Gastrocnemius medialis (tissue), 4 donors: ENCODE measurements around the gene CHN2. TPM values are rescaled to one million over a fixed set of nuclear protein-coding genes. Genes with fewer than 3 reads are reported as not detected.

ENCODE experiments used
- ATAC-seq, 2 donors: fragments of 150-250 bp; one replicate each; pipeline ENCODE4 v1.9.1; 2016
- DNase-seq, 2 donors: peaks; one replicate each; pipeline ENCODE4 v3.0.0-alpha.2; 2019
- H3K27ac ChIP-seq, 4 donors: fragments of 200-600 bp; sonication (generic); 1 replicate in 1 of 4; 2 replicates in 3 of 4; pipeline ENCODE4 v1.5.1; 2016 to 2018; ENCODE audit warnings: mild to moderate bottlenecking in 2 of 4, moderate library complexity in 1 of 4
- H3K27me3 ChIP-seq, 3 donors: fragments of 200-600 bp; sonication (generic) in 2 of 3; 1 replicate in 1 of 3; 2 replicates in 2 of 3; pipeline versions ENCODE4 v1.5.1 to v1.6.0; 2016 to 2019; ENCODE audit warnings: mild to moderate bottlenecking in 1 of 3, moderate library complexity in 1 of 3
- H3K36me3 ChIP-seq, 2 donors: fragments of 200-600 bp; sonication (generic) in 1 of 2; one replicate each; pipeline ENCODE4 v1.5.1; 2017 to 2018
- H3K4me1 ChIP-seq, 2 donors: fragments of 200-600 bp; sonication (generic) in 1 of 2; one replicate each; pipeline ENCODE4 v1.5.1; 2016 to 2017; ENCODE audit warnings: mild to moderate bottlenecking in 2 of 2
- H3K4me3 ChIP-seq, 4 donors: fragments of 200-600 bp; sonication (generic) in 3 of 4; 1 replicate in 1 of 4; 2 replicates in 3 of 4; pipeline ENCODE4 v1.5.1; 2016 to 2019; ENCODE audit warnings: mild to moderate bottlenecking in 2 of 4
- H3K9me3 ChIP-seq, 3 donors: fragments of 200-600 bp; sonication (generic) in 2 of 3; 1 replicate in 1 of 3; 2 replicates in 2 of 3; pipeline ENCODE4 v1.5.1; 2016 to 2019
- CTCF ChIP-seq, 5 experiments: fragments of 450-650 bp in 3 of 5; fragments of 200-600 bp in 2 of 5; sonication (generic) in 2 of 5; IDR thresholded peaks in 4 of 5; conservative IDR thresholded peaks in 1 of 5; 1 replicate in 4 of 5; 2 replicates in 1 of 5; pipeline ENCODE4 v1.5.1; 2016 to 2019; ENCODE audit warnings: antibody characterized with exemption in 5 of 5, mild to moderate bottlenecking in 3 of 5, moderate library complexity in 3 of 5
- POLR2A ChIP-seq, 2 donors: fragments of 450-650 bp; IDR thresholded peaks; one replicate each; pipeline ENCODE4 v1.6.1; 2017; ENCODE audit warnings: antibody characterized with exemption in 2 of 2, mild to moderate bottlenecking in 2 of 2, moderate library complexity in 2 of 2
- in situ Hi-C, 4 donors: fragments of 200-750 bp; cut with MboI; loops; one replicate each; pipeline versions ENCODE4 v1.15.0 to v1.8.0; 2017; ENCODE audit warnings: low sequenced_read_pairs in 4 of 4
- intact Hi-C: fragments of 100-400 bp; cut with DNase I; formaldehyde crosslinking; loops from one replicate; pipeline ENCODE4 v1.15.1; 2023; ENCODE audit warnings: low total_unique reads
- total RNA-seq, 4 donors: library from RNA; depleted of rRNA; stranded (reverse); fragments of >200 nt; gene quantifications; one replicate each; pipeline versions ENCODE4 v1.1.0 to v1.2.3, GENCODE V29; 2016

The CHN2 gene
- total RNA-seq, 4 donors from 2014 or later: 5.9 to 11.3 (median 8.2) TPM

- in situ Hi-C loops: no loop called here
- no peak for DNase-seq
- intact Hi-C loops: no loop called here
- no peaks in the 10 kb centered on the region for H3K9me3 ChIP-seq
- no peaks in the 10 kb centered on the region for H3K27me3 ChIP-seq
- H3K36me3 ChIP-seq: no peaks in the 10 kb centered on the region
- H3K4me3 ChIP-seq: no peak overlapping the region
- H3K4me1 ChIP-seq: no peaks in the 10 kb centered on the region
- no peak overlapping the region for H3K27ac ChIP-seq
- ATAC-seq: peak in 1 of 2 donors; percentile 21
- no peak for TF ChIP-seq POLR2A (IDR thresholded peaks at IDR 0.05)
- TF ChIP-seq CTCF (IDR thresholded peaks at IDR 0.05 in 4 of 5, conservative IDR thresholded peaks at IDR 0.05 in 1 of 5): no peak
Observed at GRCh38 chr7:29282819-29283414, 88.3 kb downstream of the CHN2 start.

- no peaks in the 10 kb centered on the region for H3K9me3 ChIP-seq
- ATAC-seq (no peak), DNase-seq (no peak)
- in situ Hi-C loops (no loop called here), intact Hi-C loops (no loop called here)
- H3K27ac ChIP-seq: no peak overlapping the region
- no peaks in the 10 kb centered on the region for H3K4me1 ChIP-seq
- no peak overlapping the region for H3K4me3 ChIP-seq
- H3K36me3 ChIP-seq: no peaks in the 10 kb centered on the region
- no peak for TF ChIP-seq CTCF (IDR thresholded peaks at IDR 0.05 in 4 of 5, conservative IDR thresholded peaks at IDR 0.05 in 1 of 5)
- no peak for TF ChIP-seq POLR2A (IDR thresholded peaks at IDR 0.05)
- no peaks in the 10 kb centered on the region for H3K27me3 ChIP-seq
Observed at GRCh38 chr7:29284696-29285443, 90.3 kb downstream of the CHN2 start.

- TF ChIP-seq CTCF (IDR thresholded peaks at IDR 0.05 in 4 of 5, conservative IDR thresholded peaks at IDR 0.05 in 1 of 5) (no peak), POLR2A (IDR thresholded peaks at IDR 0.05) (no peak)
- ATAC-seq (no peak), DNase-seq (no peak)
- Histone ChIP-seq H3K4me1 (no peaks in the 10 kb centered on the region), H3K27me3 (no peaks in the 10 kb centered on the region), H3K4me3 (no peak overlapping the region), H3K9me3 (no peaks in the 10 kb centered on the region), H3K27ac (no peak overlapping the region), H3K36me3 (no peaks in the 10 kb centered on the region)
- in situ Hi-C loops (no loop called here), intact Hi-C loops (no loop called here)
Observed at GRCh38 chr7:29285444-29285793, 90.8 kb downstream of the CHN2 start.

- intact Hi-C loops: no loop called here
- Histone ChIP-seq H3K4me3 (no peak overlapping the region), H3K27me3 (no peaks in the 10 kb centered on the region), H3K27ac (no peak overlapping the region), H3K9me3 (no peaks in the 10 kb centered on the region), H3K4me1 (no peaks in the 10 kb centered on the region), H3K36me3 (no peaks in the 10 kb centered on the region)
- in situ Hi-C loops: no loop called here
- DNase-seq (no peak), ATAC-seq (no peak)
- TF ChIP-seq CTCF (IDR thresholded peaks at IDR 0.05 in 4 of 5, conservative IDR thresholded peaks at IDR 0.05 in 1 of 5) (no peak), POLR2A (IDR thresholded peaks at IDR 0.05) (no peak)
Observed at GRCh38 chr7:29285861-29286260, 91.3 kb downstream of the CHN2 start.
